Fibroblast of pulmonary artery (primary cell): Measurements from ENCODE around the gene NSMCE1.
"Not testable (repeated sequence)": the region's sequence is repeated elsewhere in the genome, so short reads cannot be mapped to it uniquely, and the experiment has no call there.

ENCODE experiments used
- DNase-seq: peaks from one replicate; pipeline ENCODE4 v3.0.0-alpha.2; 2010; ENCODE audit warnings: low read depth
- H3K4me3 ChIP-seq: replicated peaks from 2 replicates; pipeline ENCODE4 v1.5.1; 2011; ENCODE audit warnings: low read depth, mild to moderate bottlenecking, control low read depth, low read length, moderate library complexity
- TF ChIP-seq, protein P1 (sequence below): IDR thresholded peaks from 2 replicates; pipeline ENCODE4 v1.5.1; 2011; ENCODE audit warnings: mild to moderate bottlenecking, control low read depth, low read length, inconsistent platforms; ENCODE audit errors: missing control alignments

NSMCE1 gene

DNA sequence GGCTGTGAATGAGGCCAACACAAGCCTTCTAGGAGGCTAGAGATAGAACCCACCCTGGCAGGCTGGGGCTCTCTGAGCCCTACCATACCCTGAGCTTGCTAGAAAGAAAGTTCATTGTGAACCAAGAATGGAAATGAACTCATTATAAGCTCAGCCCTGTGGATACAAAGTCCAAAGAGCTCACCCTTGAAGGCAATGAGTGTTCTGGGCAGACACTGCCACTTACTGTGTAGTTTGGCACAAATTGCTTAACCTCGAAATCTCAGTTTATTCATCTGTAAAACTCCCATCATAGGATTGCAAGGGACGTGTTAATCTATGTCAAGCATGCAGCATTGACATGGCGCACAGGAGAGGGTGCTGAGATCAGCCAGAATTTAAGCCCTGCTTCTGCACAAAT is 59.8 kb downstream of the NSMCE1 start:
- no peak for DNase-seq
- TF ChIP-seq, protein P1, sequence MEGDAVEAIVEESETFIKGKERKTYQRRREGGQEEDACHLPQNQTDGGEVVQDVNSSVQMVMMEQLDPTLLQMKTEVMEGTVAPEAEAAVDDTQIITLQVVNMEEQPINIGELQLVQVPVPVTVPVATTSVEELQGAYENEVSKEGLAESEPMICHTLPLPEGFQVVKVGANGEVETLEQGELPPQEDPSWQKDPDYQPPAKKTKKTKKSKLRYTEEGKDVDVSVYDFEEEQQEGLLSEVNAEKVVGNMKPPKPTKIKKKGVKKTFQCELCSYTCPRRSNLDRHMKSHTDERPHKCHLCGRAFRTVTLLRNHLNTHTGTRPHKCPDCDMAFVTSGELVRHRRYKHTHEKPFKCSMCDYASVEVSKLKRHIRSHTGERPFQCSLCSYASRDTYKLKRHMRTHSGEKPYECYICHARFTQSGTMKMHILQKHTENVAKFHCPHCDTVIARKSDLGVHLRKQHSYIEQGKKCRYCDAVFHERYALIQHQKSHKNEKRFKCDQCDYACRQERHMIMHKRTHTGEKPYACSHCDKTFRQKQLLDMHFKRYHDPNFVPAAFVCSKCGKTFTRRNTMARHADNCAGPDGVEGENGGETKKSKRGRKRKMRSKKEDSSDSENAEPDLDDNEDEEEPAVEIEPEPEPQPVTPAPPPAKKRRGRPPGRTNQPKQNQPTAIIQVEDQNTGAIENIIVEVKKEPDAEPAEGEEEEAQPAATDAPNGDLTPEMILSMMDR: no peak
- no peak overlapping the region for H3K4me3 ChIP-seq

GRCh38 chr16:27208081-27208680 is 60.4 kb downstream of the NSMCE1 start:
- TF ChIP-seq, protein P1: no peak
- no peak overlapping the region for H3K4me3 ChIP-seq
- no peak for DNase-seq

DNA sequence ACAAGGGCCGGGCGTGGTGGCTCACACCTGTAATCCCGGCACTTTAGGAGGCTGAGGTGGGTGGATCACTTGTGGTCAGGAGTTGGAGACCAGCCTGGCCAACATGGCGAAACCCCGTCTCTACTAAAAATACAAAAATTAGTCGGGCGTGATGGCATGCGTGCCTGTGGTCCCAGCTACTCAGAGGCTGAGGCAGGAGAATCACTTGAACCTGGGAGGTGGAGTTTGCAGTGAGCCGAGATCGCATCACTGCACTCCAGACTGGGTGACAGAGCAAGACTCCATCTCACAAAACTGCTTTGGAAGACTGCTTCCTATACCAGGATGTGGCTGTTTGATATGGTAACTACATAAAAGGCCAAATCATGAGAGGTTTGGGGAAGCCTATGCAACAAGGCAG is 61.5 kb downstream of the NSMCE1 start:
- not testable (repeated sequence) for H3K4me3 ChIP-seq, DNase-seq

DNA sequence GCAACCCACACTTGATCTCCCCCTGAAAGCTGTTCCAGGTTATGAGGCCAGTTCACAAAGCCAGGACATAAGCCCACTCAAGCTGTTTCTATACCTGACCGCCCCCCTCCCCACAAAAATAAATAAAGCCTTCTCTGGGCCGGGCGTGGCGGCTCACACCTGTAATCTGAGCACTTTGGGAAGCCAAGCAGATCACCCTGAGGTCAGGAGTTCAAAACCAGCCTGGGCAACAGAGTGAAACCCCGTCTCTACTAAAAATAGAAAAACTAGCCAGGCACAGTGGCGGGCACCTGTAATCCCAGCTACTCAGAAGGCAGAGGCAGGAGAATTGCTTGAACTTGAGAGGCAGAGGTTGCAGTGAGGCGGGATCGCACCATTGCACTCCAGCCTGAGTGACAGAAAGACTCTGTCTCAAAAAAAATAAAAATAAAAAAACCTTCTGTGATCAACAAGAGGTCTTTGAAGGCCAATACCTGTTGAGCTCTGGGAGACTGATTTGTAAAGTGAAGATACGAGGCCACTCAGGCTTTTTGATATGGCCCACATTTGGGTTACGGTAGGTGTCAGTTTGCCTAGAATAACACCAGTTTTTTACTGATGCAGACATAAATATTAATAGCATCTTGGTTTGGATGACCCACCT is 63.0 kb downstream of the NSMCE1 start:
- TF ChIP-seq, protein P1: no peak
- no peak overlapping the region for H3K4me3 ChIP-seq
- DNase-seq: no peak

- H3K4me3 ChIP-seq: peak overlapping the region; percentile 88
- no peak for DNase-seq
- TF ChIP-seq, protein P1: no peak
Measured at GRCh38 chr16:27204312-27204915, 64.2 kb downstream of the NSMCE1 start.

- TF ChIP-seq, protein P1: no peak
- DNase-seq: peak; percentile 100
- peak within 1 kb of the TSS; percentile 88 for H3K4me3 ChIP-seq
Measured at GRCh38 chr16:27203507-27204311, 64.9 kb downstream of the NSMCE1 start, which contains the start of gene KDM8. TSS of gene KDM8 (plus strand) at chr16:27203526. CDS start at chr16:27210124, 6,598 bp downstream.

- peak; percentile 93 for DNase-seq
- TF ChIP-seq, protein P1: no peak
- H3K4me3 ChIP-seq: peak overlapping the region; percentile 88
Measured at GRCh38 chr16:27202923-27203506, 65.6 kb downstream of the NSMCE1 start.

GRCh38 chr16:27200914-27201313 is 67.7 kb downstream of the NSMCE1 start:
- not testable (repeated sequence) for H3K4me3 ChIP-seq, DNase-seq
